GM19397 (cell line): ENCODE results near the gene MAN1A1.
"Not testable (repeated sequence)": the region's sequence is repeated elsewhere in the genome, so short reads cannot be mapped to it uniquely, and the experiment has no call there.

Experiments
- ATAC-seq: cut with Tn5 transposase; IDR thresholded peaks from one replicate; pipeline ENCODE4 v1.9.1; 2021; ENCODE audit warnings: mild to moderate bottlenecking, moderate library complexity; ENCODE audit not compliant: unreplicated experiment

MAN1A1 gene

GRCh38 chr6:119349361-119350201 is at the start of gene MAN1A1:
Gene MAN1A1, minus strand, starts transcription at chr6:119349761. Its CDS starts 696 bp downstream, at chr6:119349065.
- peak; percentile 79 for ATAC-seq

DNA sequence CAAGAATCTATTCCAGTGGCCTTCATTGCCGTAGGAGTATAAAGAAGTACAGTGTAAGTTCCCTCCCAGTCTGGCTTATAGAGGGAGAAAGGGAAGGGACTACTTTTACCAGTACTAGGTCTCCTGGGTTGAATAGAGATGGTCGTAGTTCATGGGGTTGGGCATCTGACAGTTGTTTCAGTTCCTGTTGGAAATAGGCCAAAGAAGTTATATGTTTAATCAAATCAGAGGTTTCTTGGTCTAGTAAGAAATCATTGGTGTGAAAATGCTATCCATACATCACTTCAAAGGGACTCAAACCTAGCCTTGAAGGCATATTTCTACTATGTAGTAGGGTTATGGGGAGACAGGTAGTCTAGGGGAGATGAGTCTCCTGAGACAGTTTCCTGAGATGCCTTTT is 45.6 kb upstream of the MAN1A1 start:
- ATAC-seq: peak; percentile 87

DNA sequence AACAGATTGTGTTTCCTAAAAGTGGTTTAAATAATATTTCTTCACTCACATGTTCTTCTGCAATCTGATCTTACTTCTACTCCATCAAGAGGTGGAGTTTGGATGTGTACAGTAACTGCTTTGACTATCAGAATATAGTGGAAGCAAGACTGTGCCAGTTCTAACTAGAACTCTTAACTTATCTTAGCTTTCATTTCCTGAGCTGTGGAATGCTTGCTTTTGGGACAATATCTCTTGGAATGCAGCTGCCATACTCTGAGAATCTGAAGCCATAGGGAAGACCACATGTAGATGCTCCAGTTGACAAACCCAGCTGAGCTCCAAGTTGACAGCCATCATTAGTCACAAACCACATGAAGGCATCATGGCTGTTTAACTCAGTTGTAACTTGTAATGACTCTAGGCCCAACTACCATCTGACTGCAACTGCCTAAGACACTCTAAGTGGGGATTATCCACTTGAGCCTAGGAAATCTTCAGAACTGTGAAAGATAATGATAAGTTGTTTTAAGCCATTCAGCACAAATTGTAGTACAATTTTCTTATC is 40.8 kb upstream of the MAN1A1 start:
- ATAC-seq: no peak

DNA sequence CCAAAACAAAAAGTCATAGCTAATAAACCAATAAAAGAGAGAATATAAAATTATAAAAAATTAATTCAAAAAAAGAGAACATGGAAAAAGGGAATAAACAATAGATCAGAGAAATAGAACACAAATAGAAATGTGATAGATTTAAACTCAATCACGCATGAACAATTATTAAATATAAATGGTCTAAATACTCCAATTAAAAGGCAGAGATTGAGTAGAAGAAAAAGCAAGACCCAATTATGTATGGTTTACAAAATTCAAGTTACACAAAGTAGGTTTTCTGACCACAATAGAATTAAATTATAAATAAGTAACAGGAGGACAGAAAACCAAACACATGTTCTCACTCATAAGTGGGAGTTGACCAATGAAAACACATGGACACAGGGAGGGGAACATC is 36.4 kb upstream of the MAN1A1 start:
- ATAC-seq: no peak

DNA sequence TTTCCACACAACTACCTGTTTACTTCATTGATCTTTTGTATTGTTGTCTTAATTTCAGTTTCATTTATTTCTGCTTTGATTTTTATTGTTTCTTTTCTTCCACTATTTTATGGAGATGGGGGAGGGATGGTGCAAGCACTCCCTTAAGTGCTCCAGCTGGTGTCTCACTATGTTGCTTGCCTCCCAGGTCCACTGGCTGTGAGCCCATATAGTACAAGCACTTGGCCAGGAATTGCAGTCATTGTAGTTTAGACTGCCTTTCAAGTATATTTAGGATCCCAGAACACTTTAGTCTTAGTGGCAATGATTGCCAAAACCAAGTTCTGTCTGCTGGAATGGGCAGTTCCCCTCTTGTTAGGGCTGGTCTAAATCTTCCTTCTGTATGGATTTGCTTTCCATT is 34.9 kb upstream of the MAN1A1 start:
- ATAC-seq: no peak

- ATAC-seq: no peak
Observed at GRCh38 chr6:119379809-119380208, 30.2 kb upstream of the MAN1A1 start.

- not testable (repeated sequence) for ATAC-seq
Observed at GRCh38 chr6:119377043-119377442, 27.5 kb upstream of the MAN1A1 start.

DNA sequence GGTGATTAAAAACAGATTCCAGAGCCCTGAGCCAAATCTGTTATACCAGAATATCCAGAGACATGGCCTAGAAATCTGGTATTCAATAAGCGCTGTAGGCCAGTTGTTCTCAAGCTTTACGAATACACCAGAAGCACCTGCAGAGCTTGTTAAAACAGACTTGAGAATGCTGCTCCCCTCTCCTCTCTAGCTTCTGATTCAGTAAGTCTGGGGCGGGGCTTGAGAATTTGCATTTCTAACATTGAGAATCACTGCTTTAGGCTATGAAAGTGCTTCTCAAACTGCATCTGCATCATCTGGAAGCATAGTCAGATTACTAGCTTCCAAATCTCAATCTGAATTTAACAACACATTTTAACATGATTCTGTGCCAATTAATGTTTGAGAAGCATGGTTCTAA is 20.5 kb upstream of the MAN1A1 start:
- ATAC-seq: no peak

DNA sequence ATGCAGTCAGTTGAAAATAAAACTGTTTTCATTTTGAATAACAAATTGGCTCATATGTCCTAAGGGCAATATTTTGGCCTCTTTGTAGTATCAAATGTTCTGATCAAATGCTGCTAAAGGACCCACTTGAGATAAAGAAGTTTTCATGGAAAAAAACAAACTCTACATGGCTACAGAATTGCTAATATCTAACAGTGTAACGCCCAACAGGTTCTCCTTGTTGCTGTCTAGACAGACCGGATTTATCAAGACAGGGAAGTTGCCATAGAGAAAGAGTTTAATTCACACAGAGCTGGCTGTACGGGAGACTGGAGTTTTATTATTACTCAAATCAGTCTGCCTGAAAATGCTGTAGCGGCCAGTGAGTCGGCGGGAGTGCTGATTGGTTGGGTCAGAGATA is 19.4 kb upstream of the MAN1A1 start:
- no peak for ATAC-seq

DNA sequence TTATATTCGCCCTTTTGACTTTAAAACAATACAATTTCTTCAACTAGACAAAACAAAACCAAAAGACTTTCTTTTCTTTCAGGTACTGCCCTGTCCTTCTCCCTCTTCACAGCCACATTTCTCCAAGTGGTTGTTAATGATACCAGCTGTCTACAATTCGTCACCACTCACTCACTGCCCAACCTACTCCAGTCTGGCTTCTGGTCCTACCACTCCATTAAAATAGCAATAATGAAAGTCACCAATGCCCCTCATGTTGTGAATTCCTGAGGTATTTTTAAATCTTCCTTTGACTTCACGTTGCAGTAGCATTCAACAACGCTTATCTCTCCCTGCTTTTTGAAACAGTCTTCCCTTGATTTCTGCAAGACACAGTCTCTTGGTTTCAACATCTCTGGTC is 11.6 kb upstream of the MAN1A1 start:
- ATAC-seq: no peak

DNA sequence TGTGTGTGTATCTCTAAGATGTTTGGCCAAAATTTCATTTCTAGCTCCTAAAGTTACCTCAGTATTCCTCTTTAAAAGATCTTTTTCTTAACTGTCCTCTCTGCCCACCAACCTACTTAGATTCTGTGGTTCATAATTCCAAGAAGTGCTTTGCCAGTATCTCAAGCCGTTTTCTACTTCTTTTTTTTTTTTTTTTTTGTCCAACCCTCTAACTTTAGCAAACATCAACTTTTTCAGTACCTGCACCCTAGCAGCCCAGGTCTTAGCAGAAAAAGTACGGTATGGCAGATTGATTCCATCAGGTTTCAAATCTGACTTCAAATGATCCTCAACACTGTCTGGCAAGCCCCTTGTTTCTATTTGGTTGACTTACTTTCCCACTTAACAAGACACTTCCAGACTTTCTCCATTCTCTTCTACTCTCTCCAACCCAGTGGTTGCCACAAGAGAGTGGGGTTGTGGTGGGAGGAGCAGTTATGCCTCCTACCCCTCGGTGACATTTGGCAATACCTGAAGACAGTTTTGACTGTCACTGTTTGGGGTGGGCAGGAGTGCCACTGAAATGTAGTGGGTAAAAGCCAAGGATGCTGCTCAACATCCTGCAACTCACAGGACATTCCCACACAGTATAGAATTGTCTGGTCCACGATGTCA is 10.8 kb upstream of the MAN1A1 start:
- ATAC-seq: no peak

GRCh38 chr6:119355890-119356289 is 6.3 kb upstream of the MAN1A1 start:
- no peak for ATAC-seq

- no peak for ATAC-seq
Observed at GRCh38 chr6:119355157-119355556, 5.6 kb upstream of the MAN1A1 start.

- ATAC-seq: no peak
Observed at GRCh38 chr6:119353696-119354095, 4.1 kb upstream of the MAN1A1 start.

DNA sequence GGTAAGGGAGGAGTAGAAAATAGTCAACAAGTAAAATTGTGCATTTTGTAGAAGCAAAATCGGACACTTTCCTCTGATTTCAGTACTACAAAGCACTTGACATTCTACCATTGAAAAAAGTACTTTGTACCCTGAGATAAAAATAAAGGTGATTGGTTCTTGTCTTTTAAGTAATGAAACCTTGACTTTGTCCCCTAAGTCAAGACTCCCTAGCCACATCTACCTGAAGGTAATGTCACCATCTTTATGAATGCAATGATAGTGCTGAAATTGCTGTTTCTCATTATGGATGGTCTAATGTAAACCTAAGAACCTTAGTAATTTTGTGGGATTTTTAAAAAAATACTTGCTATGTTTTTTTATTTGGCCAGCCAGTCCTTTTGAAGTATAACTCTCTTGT is 2.4 kb upstream of the MAN1A1 start:
- ATAC-seq: no peak

DNA sequence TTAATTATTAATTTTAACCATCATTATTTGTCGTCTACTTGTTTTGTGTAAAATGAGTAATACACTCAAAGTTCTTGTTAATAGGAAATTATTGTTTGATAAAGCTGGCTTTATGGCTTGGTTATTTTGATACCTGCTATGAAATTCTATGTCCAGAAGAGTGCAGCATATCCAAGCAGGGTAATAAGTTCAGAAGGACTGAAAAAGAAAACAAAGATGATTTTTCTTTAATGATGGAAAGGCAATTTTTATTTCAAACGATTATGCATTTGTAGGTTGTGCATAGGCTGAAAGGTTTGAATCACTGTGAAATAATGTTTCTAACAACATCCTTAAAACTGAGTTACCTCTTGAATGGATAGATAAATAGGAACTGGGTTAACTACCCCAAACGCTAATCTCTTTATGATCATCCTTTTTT is 1.4 kb upstream of the MAN1A1 start:
- no peak for ATAC-seq

DNA sequence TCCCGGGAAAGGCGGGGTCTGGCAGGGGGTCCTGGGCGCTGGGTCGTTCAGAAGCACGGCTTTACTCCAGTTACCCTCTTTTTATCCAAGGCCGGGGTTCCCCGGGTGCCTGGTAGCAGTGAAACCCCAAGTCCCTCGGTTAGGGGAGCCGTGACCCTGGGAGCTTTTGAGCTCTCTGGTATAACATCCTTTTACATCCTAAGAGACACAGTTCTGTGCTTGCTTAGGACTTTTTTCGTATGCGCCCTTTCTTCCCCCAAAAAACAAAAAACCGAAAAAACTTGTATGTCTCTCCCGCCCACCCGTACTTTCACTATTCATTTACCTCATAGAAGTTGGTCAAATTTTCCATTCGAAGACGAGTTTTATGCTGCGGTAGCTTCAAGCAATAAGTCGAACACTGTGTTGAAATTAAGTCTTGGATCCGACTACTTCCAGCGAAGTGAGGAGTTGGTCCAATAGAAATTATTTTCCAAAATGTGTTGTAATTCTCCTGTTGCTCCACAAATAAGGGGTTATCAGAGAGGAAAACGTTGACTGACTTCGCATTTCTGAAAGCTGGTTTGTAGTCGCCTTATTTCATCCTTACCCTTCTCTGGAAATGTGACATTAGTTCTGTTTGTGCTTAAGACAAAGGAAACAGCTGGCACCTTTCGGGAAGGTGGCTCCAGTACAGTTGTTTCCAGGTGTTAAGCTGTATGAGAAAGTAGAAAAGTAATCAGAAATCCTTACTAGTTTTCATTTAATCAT is 816 bp upstream of the MAN1A1 start:
- ATAC-seq: peak; percentile 2

- peak; percentile 2 for ATAC-seq
Observed at GRCh38 chr6:119348748-119349360, 707 bp downstream of the MAN1A1 start.

DNA sequence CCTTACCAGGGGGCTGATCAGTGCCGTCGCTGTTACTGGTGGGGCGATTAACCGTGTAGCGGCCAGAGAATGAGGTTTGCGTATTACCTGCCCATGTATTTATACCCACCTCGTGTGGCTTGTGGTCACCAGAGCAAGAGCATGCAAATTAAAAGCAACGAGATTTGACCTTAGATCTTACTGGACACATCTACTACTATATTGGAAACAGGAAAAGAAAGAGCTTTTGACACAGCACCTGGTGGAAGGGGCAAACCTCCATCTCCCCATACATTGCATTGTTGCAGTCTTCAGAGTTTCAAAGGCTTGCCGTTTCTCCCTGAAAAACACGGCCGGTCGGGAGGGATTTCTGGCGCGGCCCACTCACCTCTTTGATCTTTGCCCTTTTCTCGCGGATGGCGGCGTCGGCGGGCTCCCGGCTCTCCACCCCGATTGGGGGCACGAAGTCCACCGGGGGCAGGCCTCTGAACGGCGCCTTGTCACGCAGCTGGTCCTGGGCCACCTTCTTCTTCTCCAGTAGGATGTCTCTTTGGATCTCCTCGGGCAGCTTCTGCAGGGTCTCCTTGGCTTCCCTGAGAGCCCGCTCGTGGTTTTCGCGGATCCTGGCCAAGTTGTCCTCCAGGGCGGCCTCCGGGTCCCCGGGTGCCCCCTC is 1.3 kb downstream of the MAN1A1 start:
- ATAC-seq: peak; percentile 20

GRCh38 chr6:119347466-119348095 is 2.0 kb downstream of the MAN1A1 start:
- peak; percentile 10 for ATAC-seq
